ENCODE data around the gene RHOV. TPM values are rescaled to one million over a fixed set of nuclear protein-coding genes. Genes with fewer than 3 reads are reported as not detected.
A peak's percentile ranks its signal among the peaks of the same experiment; 100 is the strongest.

Gene RHOV
- total and polyA plus RNA-seq, 10 of the 15 experiments (the other 5 are each of a cell fraction or from before 2014, with no cell fraction given) = 0.24 to 39.3 (median 9.3) TPM

- no peak for TF ChIP-seq STAT3 (IDR thresholded peaks at IDR 0.05; ENCODE audit: low read depth, low read length)
- 0 out of 2 replicates have a peak, but pooled peaks have one; percentile 40 for TF ChIP-seq PKNOX1 (IDR thresholded peaks at IDR 0.05)
- TF ChIP-seq SUPT20H (IDR thresholded peaks at IDR 0.05; ENCODE audit: borderline replicate concordance, control insufficient read depth, low read depth, low read length) = no peak
- TF ChIP-seq MEF2A (IDR thresholded peaks at IDR 0.05; ENCODE audit: insufficient read depth, low read depth, low read length) = no peak
- peak; percentile 90 for TF ChIP-seq MXI1 (IDR thresholded peaks at IDR 0.05; ENCODE audit: low read depth, low read length)
- TF ChIP-seq SPI1 (IDR thresholded peaks at IDR 0.05; ENCODE audit: borderline replicate concordance, insufficient read depth, low read depth, low read length) = no peak
- TF ChIP-seq NBN (IDR thresholded peaks at IDR 0.05) = peak; percentile 71
- TF ChIP-seq MEF2B (IDR thresholded peaks at IDR 0.05; ENCODE audit: partially characterized antibody, poor library complexity, severe bottlenecking) = no peak
- no peak for TF ChIP-seq STAT1 (conservative IDR thresholded peaks at IDR 0.05)
- peak; percentile 16; the same call in 1 of the 2 replicates for TF ChIP-seq NRF1 (conservative IDR thresholded peaks at IDR 0.05; ENCODE audit: low read depth, low read length)
- TF ChIP-seq WRNIP1 (IDR thresholded peaks at IDR 0.05; ENCODE audit: borderline replicate concordance, low read depth, low read length) = no peak
- peak in 1 of 2 experiments; percentile 48; a peak in 3 of 4 replicates for TF ChIP-seq SRF (IDR thresholded peaks at IDR 0.05; ENCODE audit: low read depth in 2 of 2, low read length in 2 of 2)
- peak; percentile 70 for TF ChIP-seq POLR2AphosphoS5 (IDR thresholded peaks at IDR 0.05; ENCODE audit: low read length)
- TF ChIP-seq BCL3 (IDR thresholded peaks at IDR 0.05; ENCODE audit: borderline replicate concordance, insufficient read depth, low read depth, low read length, poor library complexity, severe bottlenecking) = no peak
- TF ChIP-seq CBX5 (IDR thresholded peaks at IDR 0.05; ENCODE audit: low read depth) = no peak
- no peak for TF ChIP-seq CEBPB (IDR thresholded peaks at IDR 0.05; ENCODE audit: borderline replicate concordance in 1 of 2, low read depth in 2 of 2, low read length in 2 of 2)
- no peak for TF ChIP-seq REST (IDR thresholded peaks at IDR 0.05; ENCODE audit: low read depth, low read length)
- TF ChIP-seq EGR1 (IDR thresholded peaks at IDR 0.05; ENCODE audit: borderline replicate concordance in 1 of 2, low read depth in 2 of 2, low read length in 2 of 2) = peak; percentile 72 to 85
- TF ChIP-seq IRF4 (IDR thresholded peaks at IDR 0.05; ENCODE audit: low read depth, low read length) = no peak
- TF ChIP-seq POLR2A (IDR thresholded peaks at IDR 0.05; ENCODE audit: low read depth, low read length) = peak; percentile 80
- TF ChIP-seq ZNF274 (IDR thresholded peaks at IDR 0.05; ENCODE audit: insufficient read depth, insufficient read length) = no peak
- TF ChIP-seq MYB (IDR thresholded peaks at IDR 0.05; ENCODE audit: borderline replicate concordance, low read depth, low read length) = no peak
Observed at GRCh38 chr15:40893733-40894680, 20.0 kb upstream of the RHOV start, which contains the start of gene VPS18 (continued).
